Measurements from ENCODE around the gene CCSER1. TPM values are rescaled to one million over a fixed set of nuclear protein-coding genes. Genes with fewer than 3 reads are reported as not detected.

CCSER1 gene
- polyA plus RNA-seq, 1 donor from 2014 or later: 20.8 TPM

GRCh38 chr4:91058345-91058744, 931.2 kb downstream of the CCSER1 start:
- Histone ChIP-seq H2AFZ (ENCODE audit: low read depth, low read length) (no peak overlapping the region), H3F3A (ENCODE audit: insufficient read depth, low read length, poor library complexity, severe bottlenecking) (no peaks in the 10 kb centered on the region), H4K20me1 (ENCODE audit: insufficient read depth) (no peaks in the 10 kb centered on the region), H3K9me2 (ENCODE audit: insufficient read depth, low read length) (no peaks in the 10 kb centered on the region), H3K27ac (ENCODE audit: low read length) (no peak overlapping the region), H3K27me3 (ENCODE audit: insufficient read depth, low read depth, low read length) (no peaks in the 10 kb centered on the region), H3K9ac (ENCODE audit: low read length) (no peak overlapping the region), H3K36me3 (ENCODE audit: insufficient read depth, low read length) (peaks cover 4% of the 10 kb centered on the region), H3K4me2 (ENCODE audit: low read length) (no peak overlapping the region), H3K9me3 (ENCODE audit: low read length) (no peaks in the 10 kb centered on the region), H3K4me3 (ENCODE audit: low read length) (no peak overlapping the region), H3K79me2 (replicated peaks; ENCODE audit: insufficient read depth, low read length) (no peaks in the 10 kb centered on the region)
- TF ChIP-seq EP300 (conservative IDR thresholded peaks at IDR 0.05; ENCODE audit: poor library complexity, severe bottlenecking): no peak
- TF ChIP-seq TAF1 (IDR thresholded peaks at IDR 0.05; ENCODE audit: low read depth): no peak
- TF ChIP-seq CTCF (IDR thresholded peaks at IDR 0.05; ENCODE audit: poor library complexity, severe bottlenecking): no peak
- TF ChIP-seq SMC3 (conservative IDR thresholded peaks at IDR 0.05; ENCODE audit: poor library complexity): no peak
- no peak for TF ChIP-seq EZH2 (IDR thresholded peaks at IDR 0.05; ENCODE audit: borderline replicate concordance, insufficient read depth, low read length, poor library complexity, severe bottlenecking)
- TF ChIP-seq RAD21 (conservative IDR thresholded peaks at IDR 0.05): no peak
- TF ChIP-seq REST (IDR thresholded peaks at IDR 0.05; ENCODE audit: borderline replicate concordance): no peak
- no peak for TF ChIP-seq MXI1 (conservative IDR thresholded peaks at IDR 0.05; ENCODE audit: poor library complexity, severe bottlenecking)
- no peak for TF ChIP-seq POLR2AphosphoS5 (IDR thresholded peaks at IDR 0.05)

GRCh38 chr4:91064157-91064853, 937.1 kb downstream of the CCSER1 start:
- Histone ChIP-seq H2AFZ (ENCODE audit: low read depth, low read length) (no peak overlapping the region), H3K27me3 (ENCODE audit: insufficient read depth, low read depth, low read length) (no peaks in the 10 kb centered on the region), H3K9me3 (ENCODE audit: low read length) (no peaks in the 10 kb centered on the region), H3K27ac (ENCODE audit: low read length) (peak overlapping the region; percentile 3), H3F3A (ENCODE audit: insufficient read depth, low read length, poor library complexity, severe bottlenecking) (no peaks in the 10 kb centered on the region), H3K36me3 (ENCODE audit: insufficient read depth, low read length) (no peaks in the 10 kb centered on the region), H4K20me1 (ENCODE audit: insufficient read depth) (no peaks in the 10 kb centered on the region), H3K79me2 (replicated peaks; ENCODE audit: insufficient read depth, low read length) (no peaks in the 10 kb centered on the region), H3K4me3 (ENCODE audit: low read length) (peak overlapping the region; percentile 26), H3K9me2 (ENCODE audit: insufficient read depth, low read length) (no peaks in the 10 kb centered on the region), H3K4me2 (ENCODE audit: low read length) (no peak overlapping the region), H3K9ac (ENCODE audit: low read length) (no peak overlapping the region)
- TF ChIP-seq EP300 (conservative IDR thresholded peaks at IDR 0.05; ENCODE audit: poor library complexity, severe bottlenecking): no peak

Data from neural cell (in vitro differentiated cells).